GM18508 (cell line): Measurements from ENCODE around the gene GOPC.
"Not testable (repeated sequence)": the region's sequence is repeated elsewhere in the genome, so short reads cannot be mapped to it uniquely, and the experiment has no call there.

ENCODE experiments used
- ATAC-seq: cut with Tn5 transposase; IDR thresholded peaks from one replicate; pipeline ENCODE4 v1.9.1; 2021; ENCODE audit warnings: moderate number of reproducible peaks; ENCODE audit not compliant: insufficient read depth, unreplicated experiment

The GOPC gene

DNA sequence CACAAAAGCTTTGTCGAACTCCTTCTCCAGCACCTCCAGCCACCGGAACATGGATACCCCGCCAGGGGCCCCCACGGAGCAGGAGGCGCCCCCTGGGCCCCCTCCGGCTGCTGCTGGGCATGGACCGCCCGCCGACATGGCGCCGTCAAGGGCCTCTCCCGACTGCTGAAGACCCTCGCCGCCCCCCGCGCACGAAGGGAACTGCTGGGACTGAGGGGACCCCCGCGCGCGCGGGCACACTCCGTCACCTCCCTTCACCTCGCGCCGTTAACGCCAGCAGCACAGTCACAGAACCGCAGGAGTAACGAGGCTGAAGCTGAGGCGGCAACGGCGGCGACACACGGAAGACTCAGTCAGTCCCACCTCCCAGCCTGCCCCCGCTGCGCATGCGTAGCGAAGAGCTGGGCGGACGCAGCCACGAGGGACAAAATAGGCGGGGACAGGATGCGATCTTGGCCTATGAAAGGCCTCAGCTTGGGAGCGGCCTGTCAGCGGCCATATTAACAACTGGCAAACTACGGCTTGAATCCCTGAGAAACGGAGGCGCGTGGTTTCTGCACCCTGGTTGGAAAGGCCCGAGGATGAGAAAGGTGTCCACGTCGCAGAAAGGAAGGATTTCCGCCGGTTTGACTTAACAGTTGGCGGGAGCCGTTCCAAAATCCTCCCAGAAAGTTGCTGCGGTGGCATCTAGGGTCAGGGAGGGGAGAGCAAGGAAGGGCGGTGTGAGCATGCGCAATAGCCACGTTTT, at the start of gene GOPC:
Gene GOPC, minus strand, starts transcription at position 361 of the 748 bp plus-strand sequence. Its CDS starts 223 bp downstream, at position 138.
- ATAC-seq, result peak; percentile 74

DNA sequence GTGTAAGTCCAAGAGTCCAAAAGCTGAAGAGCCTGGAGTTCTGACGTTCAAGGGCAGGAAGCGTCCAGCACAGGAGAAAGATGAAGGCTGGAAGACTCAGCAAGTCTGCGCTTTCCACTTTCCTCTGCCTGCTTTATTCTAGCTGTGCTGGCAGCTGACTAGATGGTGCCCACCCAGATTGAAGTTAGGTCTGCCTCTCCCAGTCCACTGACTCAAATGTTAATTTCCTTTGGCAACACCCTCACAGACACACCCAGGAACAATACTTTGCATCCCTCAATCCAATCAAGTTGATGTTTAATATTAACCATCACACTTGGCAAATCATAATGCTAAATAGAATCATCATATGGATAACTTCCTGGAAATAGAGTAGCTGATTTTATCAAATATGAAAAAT, 49.7 kb upstream of the GOPC start:
- ATAC-seq, result not testable (repeated sequence)

- no peak for ATAC-seq
Measured at GRCh38 chr6:117642976-117643375, 40.7 kb upstream of the GOPC start.

DNA sequence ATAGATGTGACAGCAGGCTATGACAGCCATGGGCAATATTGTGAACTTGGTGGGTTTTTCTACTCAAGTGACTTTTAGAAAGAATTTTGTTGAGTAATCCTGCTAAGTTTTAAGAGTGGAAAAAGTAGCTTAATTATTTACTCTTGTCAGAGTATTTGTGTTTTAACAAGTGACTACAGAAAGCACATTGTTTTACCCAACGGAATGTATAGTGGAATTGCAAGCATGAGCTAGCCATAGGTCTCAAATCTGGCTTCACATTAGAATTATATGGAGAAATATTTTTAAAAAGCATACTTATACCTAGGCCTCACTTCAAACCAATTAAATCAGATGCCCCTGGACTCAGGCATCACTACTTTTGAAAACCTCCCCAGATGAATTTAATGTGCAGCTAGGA, 35.5 kb upstream of the GOPC start:
- no peak for ATAC-seq

- ATAC-seq, result no peak
Measured at GRCh38 chr6:117629119-117629660, 26.9 kb upstream of the GOPC start.

- ATAC-seq, result no peak
Measured at GRCh38 chr6:117627533-117627932, 25.2 kb upstream of the GOPC start.

DNA sequence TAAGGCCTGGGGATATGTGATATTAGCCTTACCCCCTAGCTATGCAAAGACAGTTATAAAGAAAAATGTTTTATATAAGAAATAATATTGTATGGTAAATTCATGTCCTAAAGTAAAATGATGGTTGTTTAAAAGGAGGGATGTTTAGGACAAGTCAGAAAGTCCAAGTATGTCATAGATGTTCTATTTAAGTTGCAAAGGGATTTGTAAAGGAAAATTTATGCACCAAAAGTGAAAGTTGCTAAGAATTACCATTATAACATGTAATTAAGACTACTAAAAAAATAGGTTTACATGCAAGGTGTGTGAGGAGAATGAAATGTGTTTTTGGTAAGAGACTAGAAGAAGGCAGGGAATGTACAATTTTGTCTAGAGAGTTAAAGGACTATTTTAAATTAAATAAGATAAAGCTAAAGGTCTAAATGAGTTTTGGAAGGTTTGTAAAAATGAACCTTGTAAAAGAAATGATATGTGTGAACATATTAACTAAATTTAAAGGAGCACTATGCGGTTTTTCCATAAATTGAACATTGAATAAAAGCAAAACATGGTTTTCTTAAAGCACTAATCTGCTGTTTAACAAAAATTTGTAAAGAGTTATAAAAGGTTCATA, 22.7 kb upstream of the GOPC start:
- no peak for ATAC-seq

DNA sequence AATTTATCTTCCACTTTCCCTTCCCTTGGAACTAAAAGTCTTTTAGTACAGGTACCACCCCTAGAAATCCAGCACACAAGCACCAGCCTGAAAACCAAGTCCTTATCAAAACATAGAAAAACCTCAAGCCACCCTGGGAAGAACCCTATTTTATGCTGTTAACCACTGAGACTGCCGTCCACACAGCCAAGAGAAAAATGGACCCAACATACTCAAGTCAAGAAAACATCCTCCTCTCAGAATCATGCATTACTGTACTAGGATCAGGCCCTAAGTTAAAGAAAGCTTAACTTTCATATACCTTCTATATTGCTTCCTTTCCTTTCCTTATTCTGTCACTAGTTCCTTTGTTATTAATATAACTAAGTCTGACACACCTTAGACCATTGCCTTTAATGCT, 16.9 kb upstream of the GOPC start:
- ATAC-seq, result no peak

DNA sequence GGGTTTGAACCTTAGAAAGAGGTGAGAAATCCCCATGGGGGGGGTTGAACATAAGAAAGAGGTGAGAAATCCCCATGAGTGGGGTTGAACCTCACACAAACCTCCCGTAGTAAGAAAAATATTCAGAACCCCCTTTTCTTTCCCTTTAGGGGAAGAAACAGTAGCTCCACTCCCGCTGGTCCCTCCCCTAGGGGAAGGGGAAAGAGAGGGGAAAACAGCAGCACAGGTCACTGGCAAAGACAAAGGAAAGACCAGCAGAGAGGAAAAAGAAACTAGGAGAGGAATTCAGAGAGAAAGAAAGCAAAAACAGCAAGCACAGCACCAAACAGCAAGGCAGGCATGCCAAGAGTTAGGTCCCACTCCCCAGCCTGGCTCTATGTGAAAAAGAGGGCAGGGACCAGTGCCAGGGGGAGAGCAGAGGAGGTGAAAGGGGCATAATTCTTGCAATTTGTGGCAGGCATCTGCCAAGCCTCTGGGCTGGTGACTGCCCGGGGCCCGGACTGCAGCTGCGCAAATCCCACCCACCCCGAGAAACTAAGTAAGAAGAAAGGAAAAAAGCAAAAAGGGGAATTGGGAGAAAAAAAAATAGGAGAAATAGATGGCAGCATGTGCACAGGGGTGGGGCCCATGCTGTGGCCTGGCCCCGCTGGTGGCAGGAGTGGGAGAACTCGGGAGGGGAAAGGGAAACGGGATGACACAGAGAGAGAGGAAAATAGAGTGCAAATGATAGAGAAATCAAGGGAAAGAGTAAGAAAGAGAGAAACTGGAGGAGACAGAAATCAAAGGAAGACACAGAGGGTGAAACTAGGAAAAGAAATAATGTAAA, 15.1 kb upstream of the GOPC start:
- no peak for ATAC-seq

DNA sequence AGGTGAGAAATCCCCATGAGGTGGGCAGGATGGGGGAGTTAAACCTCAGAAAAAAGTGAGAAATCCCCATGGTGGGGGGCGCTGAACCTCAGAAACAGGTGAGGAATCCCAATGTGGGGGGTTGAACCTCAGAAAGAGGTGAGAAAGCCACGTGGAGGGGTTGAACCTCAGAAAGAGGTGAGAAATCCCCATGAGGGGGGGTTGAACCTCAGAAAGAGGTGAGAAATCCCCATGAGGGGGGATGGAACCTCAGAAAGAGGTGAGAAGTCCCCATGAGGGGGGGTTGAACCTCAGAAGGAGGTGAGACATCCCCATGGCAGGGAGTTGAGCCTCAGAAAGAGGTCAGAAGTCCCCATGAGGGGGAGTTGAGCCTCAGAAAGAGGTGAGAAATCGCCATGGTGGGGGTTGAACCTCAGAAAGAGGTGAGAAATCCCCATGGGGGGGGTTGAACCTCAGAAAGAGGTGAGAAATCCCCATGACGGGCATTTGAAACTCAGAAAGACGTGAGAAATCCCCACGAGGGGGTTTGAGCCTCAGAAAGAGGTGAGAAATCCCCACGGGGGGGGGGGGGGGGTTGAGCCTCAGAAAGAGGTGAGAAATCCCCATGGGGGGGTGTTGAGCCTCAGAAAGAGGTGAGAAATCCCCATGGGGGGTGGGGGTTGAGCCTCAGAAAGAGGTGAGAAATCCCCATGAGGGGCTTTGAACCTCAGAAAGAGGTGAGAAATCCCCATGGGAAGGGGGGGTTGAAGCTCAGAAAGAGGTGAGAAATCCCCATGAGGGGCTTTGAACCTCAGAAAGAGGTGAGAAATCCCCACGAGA, 14.3 kb upstream of the GOPC start:
- ATAC-seq, result no peak

DNA sequence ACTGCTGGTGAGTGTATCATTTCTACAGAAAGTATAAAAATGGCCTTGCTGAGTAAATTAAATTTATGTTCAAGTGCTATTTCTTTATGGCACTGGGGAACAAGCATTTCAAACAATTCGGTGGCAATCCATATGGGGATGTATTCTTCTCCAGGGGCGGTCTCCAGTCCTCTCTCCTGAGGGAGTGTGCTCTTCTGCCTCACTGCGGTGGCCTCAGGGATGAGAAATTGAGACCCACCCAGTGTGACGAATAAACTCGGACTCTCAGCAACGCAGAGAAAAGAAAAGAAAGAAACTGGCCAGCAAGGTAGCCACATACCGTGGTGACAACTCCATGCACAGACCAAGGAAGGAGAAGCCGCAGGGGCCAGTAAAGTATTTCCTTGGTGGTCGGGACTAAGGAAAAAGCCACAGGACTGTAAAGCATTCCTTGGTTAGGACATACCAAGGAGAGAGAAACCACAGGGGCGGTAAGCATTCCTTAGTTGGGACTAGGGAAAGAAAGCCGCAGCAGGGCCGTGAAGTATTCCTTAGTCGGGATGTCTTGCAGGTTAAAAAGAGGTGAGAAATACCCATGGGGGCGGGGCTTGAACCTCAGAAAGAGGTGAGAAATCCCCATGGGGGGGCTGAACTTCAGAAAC, 13.6 kb upstream of the GOPC start:
- no peak for ATAC-seq

GRCh38 chr6:117613920-117614560, 11.7 kb upstream of the GOPC start:
- no peak for ATAC-seq

GRCh38 chr6:117607511-117607910, 5.2 kb upstream of the GOPC start:
- ATAC-seq, result peak; percentile 27

DNA sequence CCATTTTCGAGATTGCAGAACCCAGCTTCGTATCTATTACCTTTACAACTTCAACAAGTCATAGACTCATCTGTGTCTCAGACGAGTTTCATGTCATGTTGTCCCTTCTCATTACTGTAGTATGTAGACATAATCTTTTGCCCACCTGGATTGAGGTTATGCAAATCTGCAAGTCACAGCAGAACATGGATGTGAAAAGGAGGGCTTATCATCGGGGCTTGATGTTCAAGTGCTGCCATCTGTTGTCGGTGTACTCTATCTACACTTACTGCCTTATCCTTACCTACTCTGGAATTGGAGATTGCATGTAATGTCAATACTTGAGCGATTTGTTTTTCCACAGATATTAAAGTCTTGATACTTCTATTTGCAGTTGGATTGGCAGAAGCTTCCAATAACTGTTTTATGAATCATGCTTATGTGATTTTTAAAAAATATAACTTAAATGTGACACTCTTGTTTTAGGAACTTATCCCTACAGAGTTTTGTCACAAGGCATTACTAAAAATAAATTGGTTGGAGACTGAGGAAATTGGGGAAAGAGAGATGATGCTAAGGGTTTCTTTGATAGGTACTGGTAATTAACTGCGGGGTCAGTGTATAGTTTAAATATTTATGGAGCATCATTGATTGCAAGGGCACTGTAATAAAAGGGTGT, 3.0 kb upstream of the GOPC start:
- ATAC-seq, result peak; percentile 44

GRCh38 chr6:117603821-117604220, 1.5 kb upstream of the GOPC start:
- ATAC-seq, result no peak

DNA sequence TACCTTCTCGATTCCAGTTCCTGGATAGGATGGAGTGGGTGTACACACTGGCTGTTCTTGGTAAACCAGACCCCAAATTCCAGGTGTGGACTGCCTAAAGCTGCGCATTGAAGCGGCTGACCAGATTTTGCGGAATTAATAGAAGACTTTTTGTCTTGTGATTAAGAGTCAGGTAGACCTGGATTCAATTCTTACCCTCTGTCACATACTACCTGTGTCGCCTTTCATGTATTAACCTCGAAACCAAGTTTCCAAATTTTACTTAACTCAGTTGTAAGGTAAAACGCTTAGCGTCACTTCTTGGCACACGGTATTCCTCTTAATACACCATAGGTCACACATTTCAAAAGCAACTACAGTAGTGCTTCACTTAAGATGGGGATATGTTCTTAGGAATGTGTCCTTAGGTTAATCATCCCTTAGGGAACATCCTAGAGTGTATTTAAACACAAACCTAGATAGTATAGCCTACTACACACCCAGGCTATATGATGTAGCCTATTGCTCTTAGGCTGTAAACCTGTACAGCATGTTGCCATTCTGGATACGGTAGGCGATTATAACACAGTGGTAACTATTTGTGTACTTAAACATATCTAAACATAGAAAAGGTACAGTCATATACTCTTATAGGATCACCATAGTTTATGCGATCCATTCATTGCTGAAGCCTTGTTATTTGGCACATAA, 733 bp upstream of the GOPC start:
- ATAC-seq, result no peak

DNA sequence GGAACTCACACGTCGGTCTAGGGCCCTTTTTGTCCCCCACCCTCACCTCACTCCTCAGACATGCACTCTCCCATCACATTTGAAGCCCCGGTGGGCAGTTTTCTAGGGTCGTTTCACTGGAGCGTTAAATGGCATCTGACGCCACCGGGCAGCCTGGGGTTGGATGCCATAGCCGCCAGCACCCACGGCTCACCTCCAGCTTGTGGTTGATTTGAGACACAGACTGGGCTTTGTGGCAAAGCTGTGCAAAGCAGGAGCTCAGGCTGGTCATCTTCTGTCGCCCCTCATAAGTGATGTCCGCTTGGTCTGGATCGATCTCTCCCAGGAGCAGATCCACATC, 530 bp downstream of the GOPC start:
- ATAC-seq, result peak; percentile 2
